ENCODE data around the gene OLFM1.
"Not testable (repeated sequence)": the region's sequence is repeated elsewhere in the genome, so short reads cannot be mapped to it uniquely, and the experiment has no call there.

OLFM1 gene

DNA sequence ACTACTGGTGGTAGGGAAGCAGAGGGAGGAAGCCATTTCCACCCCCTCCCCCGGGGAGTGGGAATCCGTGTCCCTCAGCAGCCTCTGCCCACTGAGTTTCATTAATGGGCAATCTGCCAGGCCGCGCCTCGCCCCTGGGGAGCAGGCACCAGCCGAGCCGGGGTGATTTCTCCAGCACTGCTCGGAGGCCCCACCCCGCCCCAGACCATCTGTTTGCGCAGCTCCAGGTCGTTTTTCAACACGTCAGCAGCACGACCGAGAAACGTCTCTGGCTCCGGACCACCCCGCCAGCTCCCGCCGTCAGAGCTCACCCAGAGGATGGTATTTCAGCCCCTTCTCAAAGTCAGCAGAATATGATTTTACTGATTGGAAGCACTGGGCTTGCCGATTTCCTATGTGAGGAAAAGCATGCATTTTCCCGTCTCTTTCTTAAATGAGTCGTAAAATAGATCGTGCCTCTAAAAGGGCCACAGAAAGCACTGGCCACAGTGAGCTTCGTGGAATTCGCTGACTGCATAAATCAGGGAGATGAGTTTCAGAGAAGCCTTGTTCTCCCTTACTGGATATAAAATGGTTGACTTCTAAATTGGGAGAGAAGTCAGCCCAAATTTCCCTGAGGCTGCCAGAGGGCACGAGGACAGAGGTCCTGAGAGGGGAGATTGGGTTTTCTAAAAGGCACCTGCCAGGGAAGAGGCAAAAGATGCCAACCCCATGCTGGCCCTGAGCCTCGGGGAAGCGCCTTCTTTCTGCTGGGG lies 47.0 kb downstream of the OLFM1 start:
- no peak for DNase-seq (ENCODE audit: low read depth)

DNA sequence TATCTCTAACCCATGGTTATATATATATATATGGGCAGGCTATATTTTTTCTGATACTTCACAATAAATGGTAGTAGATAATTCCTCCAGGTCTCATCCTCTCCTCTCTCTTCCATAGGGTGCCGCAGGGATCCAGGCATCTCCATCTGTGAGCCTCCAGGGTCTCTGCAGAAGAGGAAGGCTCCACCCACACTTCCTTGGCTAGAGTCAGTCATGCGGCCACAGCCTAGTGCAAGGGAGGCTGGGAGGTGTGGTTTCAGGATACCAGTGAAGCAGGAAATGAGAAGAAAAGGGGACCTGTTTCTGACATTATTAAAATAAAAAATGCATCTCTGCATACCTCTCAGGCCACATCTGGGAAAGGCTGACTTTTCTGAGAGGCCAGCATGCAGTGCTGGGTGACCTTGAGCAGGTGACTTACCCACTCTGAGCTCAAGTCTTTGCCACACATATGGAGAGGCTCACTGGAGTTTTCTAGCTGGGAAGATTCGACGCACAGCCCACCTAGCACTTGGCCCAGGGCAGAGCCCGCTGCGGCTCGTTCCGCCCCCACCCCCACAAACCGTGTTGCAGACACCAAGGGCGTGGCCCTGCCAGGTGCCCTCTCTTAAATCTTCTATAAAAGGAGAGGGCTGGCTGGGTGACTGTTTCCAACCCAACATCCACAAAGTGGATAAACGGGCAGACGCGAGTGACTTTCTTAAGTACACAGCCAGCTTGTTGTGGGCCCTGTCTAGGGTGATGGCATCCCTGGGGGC lies 47.9 kb downstream of the OLFM1 start:
- DNase-seq (ENCODE audit: low read depth): no peak

GRCh38 chr9:135135929-135136315 lies 48.5 kb downstream of the OLFM1 start:
- no peak for DNase-seq (ENCODE audit: low read depth)

DNA sequence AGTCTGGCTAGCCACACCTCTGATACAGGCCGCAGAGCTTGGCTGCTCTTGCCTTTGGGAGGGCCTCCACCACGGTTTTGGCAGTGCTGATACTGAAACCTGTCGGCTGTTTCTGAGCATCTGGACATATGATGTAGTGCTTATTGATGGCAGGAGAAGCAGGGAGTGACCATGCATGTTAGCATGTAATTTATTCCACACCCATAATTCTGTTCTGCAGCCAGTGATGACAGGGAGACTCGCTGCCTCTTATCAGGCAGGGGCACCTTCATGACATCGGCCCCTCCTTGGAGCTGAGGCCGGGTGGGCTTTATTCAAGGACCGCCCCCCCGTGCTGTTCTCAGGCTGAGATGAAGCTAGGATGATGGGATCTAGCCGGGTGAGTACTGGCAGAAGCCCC lies 49.0 kb downstream of the OLFM1 start:
- DNase-seq (ENCODE audit: low read depth): no peak

DNA sequence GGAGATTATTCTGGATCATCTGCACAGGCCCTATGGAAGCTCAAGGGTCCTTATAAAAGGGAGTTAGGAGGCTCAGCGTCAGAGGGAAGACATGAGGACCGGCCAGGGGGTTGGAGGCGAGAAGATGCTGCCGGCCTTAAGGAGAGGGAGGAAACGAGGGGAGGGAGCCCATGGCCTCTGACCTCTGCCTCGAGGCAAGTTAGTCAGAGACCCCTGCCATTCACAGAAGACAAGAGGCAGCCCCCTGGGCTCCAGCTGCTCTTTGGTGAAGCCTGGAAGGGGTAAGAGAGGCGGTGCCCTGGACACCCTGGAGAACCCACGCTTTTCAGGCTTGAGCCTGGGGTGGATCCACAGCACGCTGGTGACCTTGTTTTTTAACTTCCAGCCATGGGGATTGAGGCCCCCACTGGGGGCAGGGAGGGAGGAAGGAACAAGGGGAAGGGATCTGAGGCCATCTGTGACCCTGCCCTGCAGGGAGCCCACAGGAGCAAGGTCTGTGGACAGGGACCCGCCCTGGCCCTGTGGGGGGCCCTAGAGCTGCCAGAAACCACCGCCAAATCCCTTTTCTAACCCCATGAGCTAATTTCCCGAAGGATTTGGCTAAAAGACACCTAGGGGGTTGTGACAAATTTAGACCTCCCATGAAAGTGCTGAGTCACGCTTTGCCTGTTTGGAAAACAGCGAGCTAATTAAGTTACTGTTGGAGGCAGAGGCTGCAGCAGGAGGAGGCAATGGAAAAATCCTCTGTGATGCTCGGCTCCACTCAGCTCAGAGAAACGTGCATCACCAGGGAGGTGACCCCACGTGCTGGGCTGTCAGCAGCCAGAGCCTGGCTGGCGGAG lies 49.7 kb downstream of the OLFM1 start:
- DNase-seq (ENCODE audit: low read depth): no peak

DNA sequence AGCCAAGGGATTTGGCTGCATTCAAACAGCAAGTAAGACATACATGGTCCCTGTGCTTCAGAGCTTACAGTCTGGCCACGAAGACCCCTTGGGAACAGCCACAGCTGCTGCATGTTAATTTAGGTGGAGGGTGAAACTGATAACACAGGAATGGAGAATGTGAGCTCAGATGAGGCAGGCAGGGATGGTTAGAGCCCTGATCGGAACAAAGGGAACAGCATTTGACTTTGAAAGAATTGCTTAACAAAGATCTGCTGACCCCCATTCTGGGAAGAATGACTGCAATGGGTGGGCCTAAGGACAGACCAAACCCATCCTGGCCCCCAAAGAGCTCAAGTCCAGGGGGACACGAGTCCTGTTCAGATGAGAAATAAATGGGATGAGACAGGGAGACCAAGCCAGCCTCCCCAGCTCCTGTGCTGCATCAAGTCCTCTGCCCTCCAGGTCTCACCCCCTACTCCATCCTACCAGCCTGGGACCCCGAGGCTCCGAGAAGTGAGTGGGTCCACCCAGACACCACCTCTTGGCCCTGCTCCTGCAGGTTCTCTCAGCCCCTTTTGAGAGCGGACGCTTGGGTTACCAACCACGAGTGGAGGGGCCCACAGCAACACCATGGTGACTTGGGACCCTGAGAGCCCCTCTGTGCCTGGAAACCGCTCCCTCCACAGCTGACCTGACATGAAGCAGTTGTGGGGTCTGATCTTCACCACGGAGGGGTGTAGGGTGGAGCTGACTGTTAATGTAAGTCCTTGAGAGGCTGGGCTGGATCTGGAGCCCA lies 50.8 kb downstream of the OLFM1 start:
- no peak for DNase-seq (ENCODE audit: low read depth)

GRCh38 chr9:135139366-135139959 lies 52.0 kb downstream of the OLFM1 start:
- no peak for DNase-seq (ENCODE audit: low read depth)

GRCh38 chr9:135141183-135141774 lies 53.8 kb downstream of the OLFM1 start:
- no peak for DNase-seq (ENCODE audit: low read depth)

DNA sequence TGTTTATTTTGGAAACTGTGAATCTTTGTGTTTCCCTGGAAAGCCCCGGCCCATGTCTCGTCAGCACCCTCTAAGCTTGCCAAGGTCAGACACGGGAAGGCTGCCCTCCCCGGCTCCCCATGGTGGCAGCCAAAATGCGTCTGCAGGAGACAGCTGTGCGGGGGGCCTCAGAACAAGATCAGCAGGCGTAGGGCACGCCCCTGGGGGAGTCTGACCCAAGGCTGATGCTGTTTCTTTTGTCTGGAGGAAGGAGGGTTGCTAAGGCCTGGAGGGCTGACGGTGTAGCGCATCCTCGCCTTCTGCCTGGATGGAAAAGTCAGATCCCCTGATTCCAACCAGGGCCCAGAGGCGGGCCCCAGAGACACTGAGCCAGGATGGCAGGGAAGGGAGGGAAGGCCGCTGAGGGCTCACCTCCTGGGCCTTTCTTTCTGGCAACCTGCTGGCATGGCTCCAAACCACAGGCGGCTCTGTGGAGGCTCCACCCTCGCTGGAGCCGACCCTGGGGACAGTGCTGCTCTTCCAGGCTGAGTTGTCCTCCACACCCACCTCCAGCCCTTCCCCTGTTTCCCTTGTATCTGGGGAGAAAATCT lies 57.2 kb downstream of the OLFM1 start:
- DNase-seq (ENCODE audit: low read depth): no peak

DNA sequence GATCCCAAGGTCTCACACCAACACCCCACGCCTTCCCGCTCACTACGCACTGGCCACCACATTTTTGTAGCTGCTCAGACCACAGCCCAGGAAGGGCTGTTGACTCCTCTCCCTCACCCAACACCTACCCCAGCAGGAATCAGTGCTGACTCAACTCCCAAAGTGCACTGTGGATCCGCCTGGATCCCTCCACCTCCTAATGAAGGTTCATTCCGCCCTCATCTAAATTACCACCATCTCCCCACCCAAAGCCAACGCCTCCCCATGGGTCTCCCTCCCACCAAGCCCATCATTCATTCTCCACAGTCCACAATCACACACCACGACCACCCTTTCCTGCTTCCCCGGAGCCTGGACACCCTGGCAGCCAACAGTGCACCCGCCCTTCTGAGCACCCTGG lies 57.8 kb downstream of the OLFM1 start:
- no peak for DNase-seq (ENCODE audit: low read depth)

- DNase-seq (ENCODE audit: low read depth): no peak
These were observed 58.8 kb downstream of the OLFM1 start for GRCh38 chr9:135146241-135146640.

DNA sequence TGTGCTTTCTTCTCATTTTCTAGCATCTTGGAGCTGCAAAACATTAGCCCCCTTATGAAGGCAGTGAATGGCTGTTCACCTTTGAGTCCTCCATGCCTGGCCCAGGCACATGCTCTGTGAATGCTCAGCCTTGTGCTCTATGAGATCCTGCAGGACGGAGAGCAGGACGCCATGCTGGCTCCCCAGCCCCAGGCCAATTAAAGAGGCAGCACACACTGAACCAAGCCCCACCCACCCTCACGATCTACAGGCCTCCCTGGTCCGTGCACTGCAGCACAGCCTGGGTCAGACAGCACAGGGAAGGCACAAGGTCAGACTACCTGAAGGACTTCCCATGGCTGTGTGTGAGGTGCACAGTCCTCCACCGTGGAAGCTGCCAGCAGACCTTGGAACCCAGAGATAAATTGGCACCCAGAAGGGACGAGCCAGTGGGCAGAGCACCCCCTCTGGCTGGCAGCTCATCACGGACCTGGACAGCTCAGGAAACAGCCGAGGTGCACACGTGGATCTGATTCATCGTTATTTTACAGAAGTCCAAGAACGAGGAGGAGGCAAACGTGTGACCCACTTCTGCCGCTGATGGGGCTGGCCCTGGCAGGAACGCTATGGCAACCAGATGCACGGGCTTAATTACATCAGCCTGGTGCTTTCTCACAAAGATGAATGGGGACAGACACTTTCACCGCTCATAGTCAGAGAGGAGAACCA lies 59.5 kb downstream of the OLFM1 start:
- DNase-seq (ENCODE audit: low read depth): no peak

DNA sequence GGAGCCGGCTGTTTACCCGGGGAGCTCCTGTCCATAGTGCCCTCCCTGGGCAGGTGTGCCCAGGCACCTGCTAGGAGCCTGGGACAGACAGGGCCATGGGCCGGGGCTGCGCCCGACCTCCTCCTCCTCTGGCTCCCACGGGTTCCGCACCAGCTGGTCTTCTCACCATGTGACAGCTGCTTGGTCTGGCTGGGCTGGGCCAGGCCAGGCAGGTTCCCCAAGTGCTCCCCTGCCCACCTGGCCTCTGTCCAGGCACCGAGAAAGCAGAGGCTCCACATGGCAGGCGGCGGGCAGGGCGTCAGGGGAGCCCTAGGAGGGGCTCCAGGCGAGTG lies 60.0 kb downstream of the OLFM1 start:
- DNase-seq (ENCODE audit: low read depth): no peak

GRCh38 chr9:135147938-135148337 lies 60.5 kb downstream of the OLFM1 start:
- no peak for DNase-seq (ENCODE audit: low read depth)

GRCh38 chr9:135148386-135148785 lies 60.9 kb downstream of the OLFM1 start:
- no peak for DNase-seq (ENCODE audit: low read depth)

DNA sequence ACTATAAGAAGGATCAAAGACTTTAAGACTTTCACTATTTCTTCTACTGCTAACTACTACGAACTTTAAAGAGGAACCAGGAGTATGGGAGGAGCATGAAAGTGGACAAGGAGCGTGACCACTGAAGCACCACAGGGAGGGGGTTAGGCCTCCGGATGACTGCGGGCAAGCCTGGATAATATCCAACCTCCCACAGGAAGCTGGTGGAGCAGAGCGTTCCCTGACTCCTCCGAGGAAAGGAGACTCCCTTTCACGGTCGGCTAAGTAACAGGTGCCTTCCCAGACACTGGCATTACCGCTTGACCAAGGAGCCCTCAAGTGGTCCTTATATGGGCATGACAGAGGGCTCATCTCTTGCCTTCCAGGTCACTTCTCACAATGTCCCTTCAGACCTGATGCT lies 62.4 kb downstream of the OLFM1 start:
- DNase-seq (ENCODE audit: low read depth): not testable (repeated sequence)

DNA sequence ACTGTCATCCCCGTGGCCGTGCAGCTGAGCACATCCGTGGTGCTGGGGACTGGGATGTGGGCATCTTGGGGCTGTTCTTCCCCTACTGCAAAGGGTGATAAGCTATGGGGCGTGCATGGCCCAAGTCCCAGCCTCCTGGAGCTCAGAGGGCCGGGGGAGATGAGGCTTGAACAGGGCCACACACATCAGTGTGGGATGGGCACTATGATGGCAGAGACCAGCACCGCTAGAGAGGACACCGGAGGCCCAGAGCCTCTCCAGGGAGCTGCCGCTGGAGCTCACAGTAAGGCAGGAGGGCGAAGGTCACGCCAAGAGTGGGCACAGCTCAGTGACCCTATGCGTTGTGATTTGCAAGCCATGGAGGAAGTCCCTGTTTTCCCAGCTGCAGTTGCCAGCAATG lies 63.5 kb downstream of the OLFM1 start:
- no peak for DNase-seq (ENCODE audit: low read depth)

DNA sequence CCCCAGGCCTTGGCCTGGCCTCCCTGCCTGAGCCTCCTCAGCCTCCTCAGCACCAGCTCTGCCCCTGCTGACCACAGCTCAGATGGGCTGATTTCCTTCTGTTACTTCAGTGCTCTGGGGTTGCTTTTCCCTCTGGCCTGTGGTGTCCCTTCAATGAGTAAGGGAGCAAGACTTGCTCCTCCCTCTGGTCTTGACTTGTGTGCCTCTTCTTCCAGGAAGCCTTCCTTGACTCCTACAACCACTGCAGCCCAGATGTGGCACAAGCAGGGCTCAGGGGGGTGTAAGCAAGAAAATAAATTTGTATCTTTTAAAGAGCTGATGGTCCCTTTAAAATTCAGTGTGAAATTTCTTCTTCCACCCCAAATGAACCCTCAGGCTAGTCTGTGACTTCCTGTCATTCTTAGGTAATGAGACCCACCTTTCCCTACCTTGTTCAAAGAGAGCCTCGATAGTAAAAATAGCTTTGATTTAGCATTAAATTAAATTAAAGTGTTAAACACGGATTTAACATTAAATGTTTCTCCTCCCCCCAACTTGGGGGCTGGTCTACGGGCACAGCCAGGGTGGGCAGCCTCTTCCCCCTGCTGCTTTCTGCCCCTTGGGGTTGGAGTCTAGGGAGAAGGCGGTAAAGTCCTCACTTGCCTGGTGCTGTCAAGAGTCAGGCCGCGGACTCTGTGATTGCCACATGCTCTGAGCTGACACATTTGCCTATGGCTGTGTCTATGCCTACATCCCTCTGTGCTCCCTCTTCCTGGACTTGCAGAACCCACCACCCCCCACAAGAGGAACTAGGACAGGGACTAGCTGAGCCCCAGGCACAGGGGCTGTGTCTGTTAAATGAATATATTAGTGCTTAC lies 64.5 kb downstream of the OLFM1 start:
- no peak for DNase-seq (ENCODE audit: low read depth)
